PFSK-1 (cell line): Measurements from ENCODE around the gene S100A1.

Experiments
- POLR2AphosphoS5 ChIP-seq: IDR thresholded peaks from 2 replicates; pipeline ENCODE4 v1.6.1; 2012; ENCODE audit warnings: low read depth, mild to moderate bottlenecking, control low read depth, low read length, moderate library complexity
- REST ChIP-seq, 2 experiments: IDR thresholded peaks; 2 replicates each; pipeline versions ENCODE4 v1.6.1 to v1.8.0; 2011 to 2012; ENCODE audit warnings: low read depth in 2 of 2, low read length in 2 of 2, control low read depth in 1 of 2, inconsistent platforms in 1 of 2, mild to moderate bottlenecking in 1 of 2, moderate library complexity in 1 of 2; ENCODE audit not compliant: insufficient read depth in 1 of 2
- SIN3A ChIP-seq: IDR thresholded peaks from 2 replicates; pipeline ENCODE4 v1.6.1; 2012; ENCODE audit warnings: mild to moderate bottlenecking, low read length, moderate library complexity, borderline replicate concordance; ENCODE audit not compliant: insufficient read depth

GRCh38 chr1:153629971-153630370 lies 1.7 kb downstream of the S100A1 start:
- no peak for TF ChIP-seq POLR2AphosphoS5
- TF ChIP-seq REST (IDR thresholded peaks at IDR 0.05; ENCODE audit: insufficient read depth in 1 of 2, low read depth in 2 of 2, low read length in 2 of 2), result no peak
- no peak for TF ChIP-seq SIN3A
